Spleen (tissue), 11 donors: Measurements from ENCODE around the gene FAM168B. TPM values are rescaled to one million over a fixed set of nuclear protein-coding genes. Genes with fewer than 3 reads are reported as not detected.

ENCODE experiments used
- DNase-seq: peaks from one replicate; pipeline ENCODE4 v3.0.0-alpha.2; 2020
- H3K27ac ChIP-seq, 8 donors: fragments of 200-600 bp; sonication (generic) in 7 of 8; 1 replicate in 4 of 8; 2 replicates in 4 of 8; pipeline versions ENCODE4 v1.5.0 to v1.8.0; 2016 to 2021; ENCODE audit warnings: inconsistent platforms in 4 of 8, mild to moderate bottlenecking in 4 of 8, moderate library complexity in 1 of 8
- H3K27me3 ChIP-seq, 7 donors: fragments of 200-600 bp; sonication (generic) in 6 of 7; replicated peaks in 1 of 7; 1 replicate in 4 of 7; 2 replicates in 3 of 7; pipeline versions ENCODE4 v1.5.0 to v1.8.0; 2016 to 2021; ENCODE audit warnings: inconsistent platforms in 3 of 7, mild to moderate bottlenecking in 1 of 7
- H3K36me3 ChIP-seq, 6 donors: fragments of 200-600 bp; sonication (generic) in 5 of 6; 1 replicate in 4 of 6; 2 replicates in 2 of 6; pipeline versions ENCODE4 v1.5.0 to v1.8.0; 2016 to 2021; ENCODE audit warnings: inconsistent platforms in 2 of 6
- H3K4me1 ChIP-seq, 6 donors: fragments of 200-600 bp; sonication (generic) in 5 of 6; 1 replicate in 3 of 6; 2 replicates in 3 of 6; pipeline versions ENCODE4 v1.5.0 to v1.8.0; 2016 to 2021; ENCODE audit warnings: inconsistent platforms in 3 of 6
- H3K4me3 ChIP-seq, 8 donors: fragments of 200-600 bp; sonication (generic) in 7 of 8; 1 replicate in 4 of 8; 2 replicates in 4 of 8; pipeline versions ENCODE4 v1.5.0 to v1.8.0; 2016 to 2021; ENCODE audit warnings: inconsistent platforms in 4 of 8, mild to moderate bottlenecking in 4 of 8, moderate library complexity in 2 of 8
- H3K9me3 ChIP-seq, 8 donors: fragments of 200-600 bp; sonication (generic) in 7 of 8; 1 replicate in 4 of 8; 2 replicates in 4 of 8; pipeline versions ENCODE4 v1.5.0 to v1.8.0; 2016 to 2021; ENCODE audit warnings: inconsistent platforms in 4 of 8
- CTCF ChIP-seq, 11 experiments: fragments of 200-600 bp in 7 of 11; fragments of 450-650 bp in 4 of 11; sonication (generic) in 4 of 11; IDR thresholded peaks in 8 of 11; conservative IDR thresholded peaks in 3 of 11; 1 replicate in 7 of 11; 2 replicates in 4 of 11; pipeline versions ENCODE4 v1.4.0 to v1.8.0; 2016 to 2021; ENCODE audit warnings: antibody characterized with exemption in 11 of 11, inconsistent platforms in 4 of 11, mild to moderate bottlenecking in 1 of 11
- POLR2A ChIP-seq, 3 donors: fragments of 450-650 bp; IDR thresholded peaks; one replicate each; pipeline ENCODE4 v1.5.1; 2017; ENCODE audit warnings: antibody characterized with exemption in 3 of 3, mild to moderate bottlenecking in 1 of 3
- POLR2AphosphoS5 ChIP-seq, 3 donors: sonication (generic); formaldehyde crosslinking; IDR thresholded peaks; one replicate each; pipeline ENCODE4 v1.5.1; 2017; ENCODE audit warnings: antibody characterized with exemption in 3 of 3
- whole genome bisulfite sequencing, 5 donors: extraction: QIAGEN DNeasy Blood & Tissue Kit in 3 of 5; methylation state at CpG; one replicate each; pipeline versions ENCODE4 v1.1.5 to v1.1.7; 2013 to 2018; 5-methylcytosine and 5-hydroxymethylcytosine counted together
- intact Hi-C: fragments of 100-400 bp; cut with DNase I; formaldehyde crosslinking; loops from one replicate; pipeline ENCODE4 v1.15.0; 2023; ENCODE audit warnings: low total_unique reads
- polyA plus RNA-seq, 3 donors: library from polyadenylated mRNA; stranded (reverse); fragments of 200-250 nt; gene quantifications; one replicate each; pipeline ENCODE4 v1.2.1, GENCODE V29; 2013
- total RNA-seq, 7 donors: library from RNA; depleted of rRNA in 3 of 7; stranded (reverse); fragments of >200 nt in 3 of 7; fragmentation: NEBNext Ultra II Directional in 4 of 7; extraction: Animal tissue kit (Norgen Biotek cat#: 25700) in 4 of 7; gene quantifications; one replicate each; pipeline versions ENCODE4 v1.1.0 to v1.2.1, GENCODE V29; 2016 to 2021
- donor health status: healthy with polysubstance abuse.
- donor health status: DM: no; HTN: no; CAD: no; lungs with moderate emphysema.
- donor health status: DM: no; HTN: no; CAD: no.
- donor health status: Bipolar disorder and iron deficiency.
- donor health status: healthy.
- donor health status: DM: no; HTN: no; CAD: no.
- donor health status: DM: yes; HTN: yes; CAD: no.

The FAM168B gene
- total and polyA plus RNA-seq, 10 donors: 10.9 to 107 (median 57.5) TPM

GRCh38 chr2:131055169-131056065 is 37.8 kb downstream of the FAM168B start:
- H3K4me3 ChIP-seq: no peak overlapping the region
- no peaks in the 10 kb centered on the region for H3K9me3 ChIP-seq
- DNase-seq: no peak
- no peak overlapping the region for H3K27ac ChIP-seq
- peaks cover 0 to 18% (median 0%) of the 10 kb centered on the region in 6 donors for H3K4me1 ChIP-seq
- no peaks in the 10 kb centered on the region for H3K27me3 ChIP-seq
- peaks cover 10 to 100% (median 85%) of the 10 kb centered on the region in 6 donors for H3K36me3 ChIP-seq
- WGBS, 5 donors: 93 to 95% (median 94%) methylated on average over 25 to 26 of the region's 26 CpGs
- intact Hi-C loops: no loop called here
- TF ChIP-seq POLR2AphosphoS5 (IDR thresholded peaks at IDR 0.05) (peak in 1 of 3 donors; percentile 7), POLR2A (IDR thresholded peaks at IDR 0.05) (no peak), CTCF (IDR thresholded peaks at IDR 0.05 in 8 of 11, conservative IDR thresholded peaks at IDR 0.05 in 3 of 11) (no peak)

DNA sequence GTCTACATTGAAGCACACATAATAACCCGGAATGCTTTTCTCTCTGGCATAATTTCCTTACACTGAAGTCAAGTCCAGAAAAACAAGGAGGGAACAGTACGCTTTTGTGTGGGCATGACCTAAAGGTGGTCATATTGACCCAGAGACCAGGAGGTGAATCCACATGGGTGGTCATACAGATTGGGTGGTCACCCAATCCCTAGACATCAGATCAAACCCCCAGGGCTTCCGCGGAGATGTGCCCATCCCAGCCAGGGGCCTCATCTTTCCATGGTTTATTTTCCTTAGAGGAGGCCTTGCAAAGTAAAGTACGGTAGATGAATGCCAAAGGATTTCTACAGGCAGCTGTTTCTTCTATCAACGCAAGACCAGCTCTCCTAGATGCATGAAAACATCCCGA is 38.8 kb downstream of the FAM168B start:
- no peak for DNase-seq
- no peaks in the 10 kb centered on the region for H3K27me3 ChIP-seq
- intact Hi-C loops: no loop called here
- H3K4me1 ChIP-seq: peaks cover 0 to 18% (median 0%) of the 10 kb centered on the region in 6 donors
- H3K36me3 ChIP-seq: peaks cover 10 to 100% (median 90%) of the 10 kb centered on the region in 6 donors
- H3K27ac ChIP-seq: no peak overlapping the region
- TF ChIP-seq POLR2A (IDR thresholded peaks at IDR 0.05) (no peak), CTCF (IDR thresholded peaks at IDR 0.05 in 8 of 11, conservative IDR thresholded peaks at IDR 0.05 in 3 of 11) (no peak), POLR2AphosphoS5 (IDR thresholded peaks at IDR 0.05) (no peak)
- whole genome bisulfite sequencing, 5 donors: 96 to 98% (median 98%) methylated on average over 7 of the region's 7 CpGs
- H3K4me3 ChIP-seq: no peak overlapping the region
- H3K9me3 ChIP-seq: no peaks in the 10 kb centered on the region

DNA sequence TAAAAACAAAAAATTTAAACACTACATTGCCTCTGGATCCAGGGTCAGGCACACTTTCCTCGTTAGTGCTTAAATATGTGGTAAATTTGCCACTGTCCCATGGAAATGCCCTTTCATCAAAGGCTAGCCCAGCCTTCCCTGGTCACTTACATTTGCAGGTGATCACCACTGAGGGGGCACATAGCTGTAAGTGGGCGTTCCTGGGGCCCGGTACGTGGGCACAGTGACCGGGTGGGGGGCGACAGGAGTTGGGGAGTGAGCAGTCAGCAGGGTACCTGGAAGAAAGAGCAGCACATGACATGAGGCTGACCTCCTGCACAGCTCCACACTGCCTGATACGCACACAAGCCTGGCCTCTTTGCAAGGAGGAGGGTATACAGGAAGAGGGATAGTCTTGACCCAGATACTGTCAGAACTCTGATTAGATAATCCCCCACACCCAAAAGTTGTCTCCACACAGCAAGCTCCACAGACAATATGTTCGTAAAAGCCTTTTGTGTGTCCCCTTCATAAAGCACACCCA is 40.5 kb downstream of the FAM168B start:
- no peak for DNase-seq
- H3K4me1 ChIP-seq: peaks cover 0 to 16% (median 0%) of the 10 kb centered on the region in 6 donors
- intact Hi-C loops: no loop called here

More for the DNA sequence above, 40.5 kb downstream of the FAM168B start:
- 89 to 96% (median 95%) methylated on average over 8 of the region's 8 CpGs for WGBS, 5 donors
- Histone ChIP-seq H3K9me3 (no peaks in the 10 kb centered on the region), H3K4me3 (no peak overlapping the region), H3K36me3 (peaks cover 10 to 100% (median 94%) of the 10 kb centered on the region in 6 donors), H3K27me3 (no peaks in the 10 kb centered on the region), H3K27ac (no peak overlapping the region)
- TF ChIP-seq POLR2A (IDR thresholded peaks at IDR 0.05) (no peak), POLR2AphosphoS5 (IDR thresholded peaks at IDR 0.05) (no peak), CTCF (IDR thresholded peaks at IDR 0.05 in 8 of 11, conservative IDR thresholded peaks at IDR 0.05 in 3 of 11) (no peak)
